SK-N-SH (cell line): ENCODE data around the gene GADL1. TPM values are rescaled to one million over a fixed set of nuclear protein-coding genes. Genes with fewer than 3 reads are reported as not detected.

Source experiments
- CTCF ChIA-PET: fragments of 300-600, 350-600 bp; formaldehyde crosslinking; extraction: SDS; loops from one replicate; lab custom pipeline; 2021; lab: Yijun Ruan, JAX
- POLR2A ChIA-PET: fragments of 350-600 bp; sonication (Branson Sonifier 250); formaldehyde crosslinking; extraction: SDS; loops from one replicate; lab custom pipeline; 2020; ENCODE audit warnings: antibody characterized with exemption, inconsistent platforms; lab: Yijun Ruan, JAX
- DNase-seq: peaks from one replicate; pipeline ENCODE4 v3.0.0; 2012
- H2AFZ ChIP-seq: fragments of 200-600 bp; sonication (generic); 2 replicates; pipeline ENCODE4 v1.8.1; 2016; ENCODE audit warnings: antibody characterized with exemption, mild to moderate bottlenecking, low read depth
- H3F3A ChIP-seq: fragments of 200-600 bp; sonication (generic); replicated peaks from 2 replicates; pipeline ENCODE3; 2016; ENCODE audit warnings: antibody characterized with exemption, mild to moderate bottlenecking; ENCODE audit not compliant: insufficient read depth
- H3K27ac ChIP-seq, 2 experiments: fragments of 200-500 bp in 1 of 2; fragments of 200-600 bp in 1 of 2; sonication (Bioruptor generic) in 1 of 2; sonication (generic), shearing (Covaris generic) in 1 of 2; 2 replicates each; pipeline versions ENCODE4 v1.5.1 to v1.6.1; 2014 to 2016; ENCODE audit warnings: low read depth in 2 of 2, inconsistent platforms in 1 of 2, low read length in 1 of 2, mild to moderate bottlenecking in 1 of 2, mixed read lengths in 1 of 2
- H3K27me3 ChIP-seq: fragments of 200-600 bp; sonication (generic), shearing (Covaris generic); 2 replicates; pipeline ENCODE4 v1.6.1; 2016; ENCODE audit warnings: mixed run types; ENCODE audit not compliant: insufficient read depth
- H3K36me3 ChIP-seq, 2 experiments: fragments of 200-500 bp in 1 of 2; fragments of 200-600 bp in 1 of 2; sonication (Bioruptor generic) in 1 of 2; sonication (generic) in 1 of 2; replicated peaks in 1 of 2; 2 replicates each; pipeline versions ENCODE3 to v1.5.1; 2014 to 2016; ENCODE audit warnings: low read length in 1 of 2, mild to moderate bottlenecking in 1 of 2; ENCODE audit not compliant: insufficient read depth in 2 of 2, control insufficient read depth in 1 of 2
- H3K4me1 ChIP-seq, 2 experiments: fragments of 200-500 bp in 1 of 2; fragments of 200-600 bp in 1 of 2; sonication (Bioruptor generic) in 1 of 2; sonication (generic), shearing (Covaris generic) in 1 of 2; 2 replicates each; pipeline versions ENCODE4 v1.5.1 to v1.6.1; 2014 to 2016; ENCODE audit warnings: low read depth in 1 of 2, low read length in 1 of 2, mixed run types in 1 of 2; ENCODE audit not compliant: insufficient read depth in 2 of 2, control insufficient read depth in 1 of 2
- H3K4me2 ChIP-seq: fragments of 200-600 bp; sonication (generic), shearing (Covaris generic); 2 replicates; pipeline ENCODE4 v1.6.1; 2017; ENCODE audit warnings: mixed run types
- H3K4me3 ChIP-seq, 2 experiments: fragments of 200-500 bp in 1 of 2; fragments of 200-600 bp in 1 of 2; sonication (Bioruptor generic) in 1 of 2; sonication (generic), shearing (Covaris generic) in 1 of 2; 2 replicates each; pipeline versions ENCODE4 v1.5.1 to v1.8.1; 2014 to 2016; ENCODE audit warnings: low read depth in 2 of 2, inconsistent platforms in 1 of 2, low read length in 1 of 2, mild to moderate bottlenecking in 1 of 2, mixed read lengths in 1 of 2, moderate library complexity in 1 of 2
- H3K79me2 ChIP-seq: fragments of 200-600 bp; sonication (generic); 2 replicates; pipeline ENCODE4 v1.8.1; 2017; ENCODE audit warnings: mild to moderate bottlenecking; ENCODE audit not compliant: insufficient read depth
- H3K9ac ChIP-seq: fragments of 200-600 bp; sonication (generic); 2 replicates; pipeline ENCODE4 v1.6.1; 2017; ENCODE audit warnings: mixed run types
- H3K9me2 ChIP-seq: fragments of 200-600 bp; sonication (generic); 2 replicates; pipeline ENCODE4 v1.6.1; 2017; ENCODE audit warnings: mixed run types
- H3K9me3 ChIP-seq: fragments of 200-600 bp; sonication (generic); 2 replicates; pipeline ENCODE4 v1.6.1; 2017; ENCODE audit warnings: mixed run types, mild to moderate bottlenecking, moderate library complexity
- H4K20me1 ChIP-seq: fragments of 200-600 bp; sonication (generic); 2 replicates; pipeline ENCODE4 v1.6.1; 2017; ENCODE audit warnings: mild to moderate bottlenecking, mixed run types; ENCODE audit not compliant: insufficient read depth
- ELF1 ChIP-seq: IDR thresholded peaks from 2 replicates; pipeline ENCODE4 v1.4.0; 2012
- EP300 ChIP-seq, 2 experiments: IDR thresholded peaks; 2 replicates each; pipeline versions ENCODE4 v1.4.0 to v1.6.1; 2012; ENCODE audit warnings: borderline replicate concordance in 1 of 2, low read depth in 1 of 2, low read length in 1 of 2
- FOXJ3 ChIP-seq: sonication (generic); formaldehyde crosslinking; IDR thresholded peaks from 2 replicates; pipeline ENCODE4 v1.5.1; 2020; ENCODE audit warnings: mild to moderate bottlenecking, missing genetic modification reagents
- GABPA ChIP-seq: IDR thresholded peaks from 2 replicates; pipeline ENCODE4 v1.4.0; 2012; ENCODE audit warnings: low read depth, mild to moderate bottlenecking
- IRF3 ChIP-seq: fragments of 150-350 bp; IDR thresholded peaks from 2 replicates; pipeline ENCODE4 v1.6.1; 2016; ENCODE audit warnings: mild to moderate bottlenecking, low read depth, low read length
- JUND ChIP-seq: IDR thresholded peaks from 2 replicates; pipeline ENCODE4 v1.4.0; 2012
- MEF2A ChIP-seq: IDR thresholded peaks from 2 replicates; pipeline ENCODE4 v1.4.0; 2012; ENCODE audit warnings: low read depth, borderline replicate concordance
- PBX3 ChIP-seq: IDR thresholded peaks from 2 replicates; pipeline ENCODE4; 2012
- REST ChIP-seq: IDR thresholded peaks from 2 replicates; pipeline ENCODE4 v1.6.1; 2012; ENCODE audit warnings: mild to moderate bottlenecking, low read depth, low read length, moderate library complexity
- RXRA ChIP-seq: IDR thresholded peaks from 2 replicates; pipeline ENCODE4 v1.4.0; 2012; ENCODE audit warnings: low read depth, mild to moderate bottlenecking, borderline replicate concordance
- SIN3A ChIP-seq: IDR thresholded peaks from 2 replicates; pipeline ENCODE4 v1.6.1; 2012; ENCODE audit warnings: low read depth, mild to moderate bottlenecking, low read length, moderate library complexity, borderline replicate concordance
- TAF1 ChIP-seq: IDR thresholded peaks from 2 replicates; pipeline ENCODE4 v1.6.1; 2012; ENCODE audit warnings: low read depth, mild to moderate bottlenecking, low read length, moderate library complexity, borderline replicate concordance
- TCF12 ChIP-seq: IDR thresholded peaks from 2 replicates; pipeline ENCODE4 v1.4.0; 2012
- TEAD4 ChIP-seq: IDR thresholded peaks from 2 replicates; pipeline ENCODE4 v1.4.0; 2012; ENCODE audit warnings: mild to moderate bottlenecking, borderline replicate concordance; ENCODE audit not compliant: insufficient read depth
- USF1 ChIP-seq: IDR thresholded peaks from 2 replicates; pipeline ENCODE4 v1.4.0; 2012; ENCODE audit warnings: low read depth, borderline replicate concordance
- YY1 ChIP-seq: IDR thresholded peaks from 2 replicates; pipeline ENCODE4 v1.4.0; 2012; ENCODE audit warnings: low read depth, mild to moderate bottlenecking
- ZBTB33 ChIP-seq: IDR thresholded peaks from 2 replicates; pipeline ENCODE4 v1.4.0; 2012; ENCODE audit warnings: low read depth, borderline replicate concordance
- whole genome bisulfite sequencing: methylation state at CpG from one replicate; pipeline ENCODE4 v1.1.6; 2017; ENCODE audit warnings: low lambda C conversion rate; 5-methylcytosine and 5-hydroxymethylcytosine counted together
- polyA plus RNA-seq, 3 experiments: library from polyadenylated mRNA; depleted of rRNA; stranded (reverse); fragments of >200 nt; gene quantifications; 2 replicates each; pipeline ENCODE4 v1.2.3, GENCODE V29; 2012
- TF ChIP-seq, protein P1 (sequence below): fragments of 200-600 bp; sonication (generic); IDR thresholded peaks from 2 replicates; pipeline ENCODE4 v1.6.1; 2017; ENCODE audit warnings: antibody characterized with exemption, mild to moderate bottlenecking, moderate library complexity

The GADL1 gene
- polyA plus RNA-seq, 1 of the 3 experiments (the other 2 are of a cell fraction) = not detected

DNA sequence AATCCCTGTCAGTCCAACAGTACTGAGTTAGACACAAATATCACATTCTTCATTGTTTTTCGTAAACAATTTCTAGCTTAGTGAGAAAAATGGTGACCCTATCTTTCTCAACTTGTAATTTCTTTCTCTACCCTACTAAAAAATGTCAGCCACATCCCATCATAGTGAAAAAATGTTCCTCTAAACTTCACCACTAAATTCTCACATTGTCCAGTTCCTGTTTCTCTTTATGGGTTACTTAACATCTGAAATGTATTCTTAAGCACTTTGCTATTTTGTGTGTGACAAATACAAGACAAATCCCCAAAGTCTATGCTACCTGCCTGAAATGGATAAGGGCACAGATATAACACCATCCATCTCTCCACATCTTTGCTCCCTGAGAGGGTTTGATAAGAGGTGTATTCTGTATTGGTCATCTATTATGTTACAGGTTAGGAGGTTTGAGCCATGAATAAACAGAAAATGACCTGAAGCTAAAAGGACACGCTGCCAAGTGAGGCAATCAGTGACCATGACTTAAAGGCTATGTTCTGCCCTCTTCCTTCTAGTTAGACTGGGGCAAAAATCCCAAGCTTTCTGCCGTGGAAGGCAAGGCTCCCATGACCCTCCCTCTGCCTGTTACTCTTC, 118.2 kb downstream of the GADL1 start (continued):
- TF ChIP-seq EP300 (IDR thresholded peaks at IDR 0.05; ENCODE audit: borderline replicate concordance in 1 of 2, low read depth in 1 of 2, low read length in 1 of 2) (no peak), PBX3 (no peak), JUND (no peak), FOXJ3 (CRISPR knock-in tag) (no peak), GABPA (no peak), TAF1 (no peak), SIN3A (no peak), TEAD4 (no peak), RXRA (no peak)

DNA sequence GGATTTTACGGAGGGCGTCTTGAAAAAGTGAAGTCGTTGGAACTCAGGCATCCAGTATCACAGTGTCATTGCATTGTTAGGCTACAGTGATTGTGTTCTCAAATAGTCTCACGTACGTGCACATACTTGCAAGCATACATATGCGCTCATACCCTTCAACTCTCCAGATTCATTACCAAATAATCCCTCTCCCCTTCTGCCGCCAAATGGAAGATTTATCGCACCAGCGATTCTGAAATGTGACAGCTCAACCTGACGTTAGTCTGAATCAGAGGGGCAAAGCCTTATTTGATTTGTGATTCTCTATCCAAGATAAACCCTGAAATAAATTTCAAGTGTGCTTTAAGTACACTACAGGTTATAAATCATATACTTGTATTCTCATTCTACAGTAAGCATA, 119.4 kb downstream of the GADL1 start:
- H3K27ac ChIP-seq = no peak overlapping the region
- ChIA-PET CTCF (no interaction called here), POLR2A (no interaction called here)
- H3K4me2 ChIP-seq = no peak overlapping the region
- H3K4me3 ChIP-seq = no peak overlapping the region
- H3K9me3 ChIP-seq = no peaks in the 10 kb centered on the region
- no peaks in the 10 kb centered on the region for H3K9me2 ChIP-seq
- no peaks in the 10 kb centered on the region for H3K36me3 ChIP-seq
- no peaks in the 10 kb centered on the region for H4K20me1 ChIP-seq
- WGBS = 86% methylated on average over 10 of the region's 10 CpGs
- no peak overlapping the region for H2AFZ ChIP-seq
- no peak overlapping the region for H3K9ac ChIP-seq
- H3K79me2 ChIP-seq = no peaks in the 10 kb centered on the region
- H3K27me3 ChIP-seq = no peaks in the 10 kb centered on the region
- no peak for DNase-seq
- peaks cover 0 to 5% of the 10 kb centered on the region in 2 experiments; a peak in 1 of 4 replicates for H3K4me1 ChIP-seq
- no peaks in the 10 kb centered on the region for H3F3A ChIP-seq
- TF ChIP-seq TCF12 = no peak
- no peak for TF ChIP-seq REST
- no peak for TF ChIP-seq USF1
- TF ChIP-seq, protein P1, sequence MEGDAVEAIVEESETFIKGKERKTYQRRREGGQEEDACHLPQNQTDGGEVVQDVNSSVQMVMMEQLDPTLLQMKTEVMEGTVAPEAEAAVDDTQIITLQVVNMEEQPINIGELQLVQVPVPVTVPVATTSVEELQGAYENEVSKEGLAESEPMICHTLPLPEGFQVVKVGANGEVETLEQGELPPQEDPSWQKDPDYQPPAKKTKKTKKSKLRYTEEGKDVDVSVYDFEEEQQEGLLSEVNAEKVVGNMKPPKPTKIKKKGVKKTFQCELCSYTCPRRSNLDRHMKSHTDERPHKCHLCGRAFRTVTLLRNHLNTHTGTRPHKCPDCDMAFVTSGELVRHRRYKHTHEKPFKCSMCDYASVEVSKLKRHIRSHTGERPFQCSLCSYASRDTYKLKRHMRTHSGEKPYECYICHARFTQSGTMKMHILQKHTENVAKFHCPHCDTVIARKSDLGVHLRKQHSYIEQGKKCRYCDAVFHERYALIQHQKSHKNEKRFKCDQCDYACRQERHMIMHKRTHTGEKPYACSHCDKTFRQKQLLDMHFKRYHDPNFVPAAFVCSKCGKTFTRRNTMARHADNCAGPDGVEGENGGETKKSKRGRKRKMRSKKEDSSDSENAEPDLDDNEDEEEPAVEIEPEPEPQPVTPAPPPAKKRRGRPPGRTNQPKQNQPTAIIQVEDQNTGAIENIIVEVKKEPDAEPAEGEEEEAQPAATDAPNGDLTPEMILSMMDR = no peak
- no peak for TF ChIP-seq ELF1
- TF ChIP-seq YY1 = no peak
- TF ChIP-seq FOXJ3 (CRISPR knock-in tag) = no peak
- no peak for TF ChIP-seq MEF2A
- no peak for TF ChIP-seq PBX3
- no peak for TF ChIP-seq GABPA
- TF ChIP-seq ZBTB33 = no peak
- no peak for TF ChIP-seq IRF3
- TF ChIP-seq TEAD4 = no peak
- no peak for TF ChIP-seq SIN3A
- no peak for TF ChIP-seq RXRA
